Suppressor macrophage (primary cell): ENCODE measurements around the gene IQSEC1.
"Not testable (repeated sequence)": the region's sequence is repeated elsewhere in the genome, so short reads cannot be mapped to it uniquely, and the experiment has no call there.

Experiments
- DNase-seq, 4 experiments: peaks; one replicate each; pipeline ENCODE4 v3.0.0-alpha.2; 2020 to 2022

IQSEC1 gene

GRCh38 chr3:12891391-12891984 is 181.7 kb downstream of the IQSEC1 start:
- DNase-seq, result no peak

GRCh38 chr3:12890610-12891390 is 182.4 kb downstream of the IQSEC1 start:
- DNase-seq, result no peak

- no peak for DNase-seq
Measured at GRCh38 chr3:12886736-12887135, 186.5 kb downstream of the IQSEC1 start.

GRCh38 chr3:12886106-12886679 is 187.0 kb downstream of the IQSEC1 start:
- DNase-seq, result no peak

- no peak for DNase-seq
Measured at GRCh38 chr3:12885583-12885930, 187.7 kb downstream of the IQSEC1 start.

- DNase-seq, result no peak
Measured at GRCh38 chr3:12884790-12885582, 188.2 kb downstream of the IQSEC1 start.

- no peak for DNase-seq
Measured at GRCh38 chr3:12884186-12884680, 189.0 kb downstream of the IQSEC1 start.

- DNase-seq, result no peak
Measured at GRCh38 chr3:12882336-12883310, 190.6 kb downstream of the IQSEC1 start.

GRCh38 chr3:12881858-12882257 is 191.4 kb downstream of the IQSEC1 start:
- DNase-seq, result not testable (repeated sequence)

GRCh38 chr3:12879191-12879815 is 193.9 kb downstream of the IQSEC1 start:
- no peak for DNase-seq

GRCh38 chr3:12878758-12879157 is 194.5 kb downstream of the IQSEC1 start:
- not testable (repeated sequence) for DNase-seq

GRCh38 chr3:12878141-12878574 is 195.1 kb downstream of the IQSEC1 start:
- no peak for DNase-seq

- DNase-seq, result no peak
Measured at GRCh38 chr3:12877040-12877439, 196.2 kb downstream of the IQSEC1 start.

- peak in 2 of 4 experiments; percentile 32 to 50 for DNase-seq
Measured at GRCh38 chr3:12875857-12876836, 197.1 kb downstream of the IQSEC1 start.

- DNase-seq, result no peak
Measured at GRCh38 chr3:12871404-12871983, 201.7 kb downstream of the IQSEC1 start.

- DNase-seq, result peak; percentile 71 to 80 (median 80)
Measured at GRCh38 chr3:12870942-12871341, 202.3 kb downstream of the IQSEC1 start.

GRCh38 chr3:12869035-12869621 is 204.1 kb downstream of the IQSEC1 start:
- DNase-seq, result peak in 2 of 4 experiments; percentile 22 to 44

- DNase-seq, result peak; percentile 95 to 97 (median 96)
Measured at GRCh38 chr3:12868039-12869034, 204.9 kb downstream of the IQSEC1 start.
